Lower leg skin (tissue), 4 donors: ENCODE results near the gene TMEM129. TPM values are rescaled to one million over a fixed set of nuclear protein-coding genes. Genes with fewer than 3 reads are reported as not detected.

Experiments
- DNase-seq, 2 donors: peaks; one replicate each; pipeline ENCODE4 v3.0.0-alpha.2; 2019; ENCODE audit warnings: low spot score in 2 of 2
- H3K4me3 ChIP-seq: fragments of 200-600 bp; sonication (generic); 2 replicates; pipeline ENCODE4 v1.5.1; 2017; ENCODE audit warnings: mild to moderate bottlenecking, low read depth; ENCODE audit not compliant: poor library complexity, severe bottlenecking
- POLR2A ChIP-seq, 2 donors: fragments of 450-650 bp; IDR thresholded peaks; one replicate each; pipeline ENCODE4 v1.6.1; 2016 to 2017; ENCODE audit warnings: antibody characterized with exemption in 2 of 2, mild to moderate bottlenecking in 1 of 2, moderate library complexity in 1 of 2
- WGBS, 2 donors: methylation state at CpG; one replicate each; pipeline ENCODE4 v1.1.5; 2018; 5-methylcytosine and 5-hydroxymethylcytosine counted together
- intact Hi-C: fragments of 100-400 bp; cut with DNase I; formaldehyde crosslinking; loops from one replicate; pipeline ENCODE4 v1.15.0; 2023; ENCODE audit warnings: low total_unique reads
- total RNA-seq, 4 donors: library from RNA; depleted of rRNA; stranded (reverse); fragments of >200 nt; gene quantifications; one replicate each; pipeline ENCODE4 v1.1.0, GENCODE V29; 2016
- TF ChIP-seq, protein P1 (sequence below), 3 donors: fragments of 450-650 bp; IDR thresholded peaks; one replicate each; pipeline ENCODE4 v1.5.1; 2016; ENCODE audit warnings: antibody characterized with exemption in 3 of 3, mild to moderate bottlenecking in 3 of 3, moderate library complexity in 2 of 3

TMEM129 gene
- total RNA-seq, 4 donors from 2014 or later, result 31.0 to 62.0 (median 57.6) TPM

DNA sequence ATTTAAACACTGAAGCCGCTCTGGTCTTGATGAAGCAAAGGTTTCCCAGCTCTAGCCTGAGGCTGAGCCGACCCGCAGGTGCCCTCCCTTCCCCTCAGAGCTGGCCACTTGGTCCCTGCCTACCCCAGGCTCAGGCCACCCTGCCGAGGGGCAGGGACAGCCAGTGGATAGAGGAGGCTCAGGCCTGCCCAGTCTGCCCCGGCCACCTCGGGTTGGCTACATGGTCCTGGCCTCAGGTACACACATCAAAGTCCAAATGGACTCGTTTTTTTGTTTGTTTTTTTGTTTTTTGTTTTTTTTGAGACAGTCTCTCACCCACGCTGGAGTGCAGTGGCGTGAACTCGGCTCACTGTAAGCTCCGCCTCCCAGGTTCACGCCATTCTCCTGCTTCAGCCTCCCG lies 24.0 kb upstream of the TMEM129 start:
- 90 to 94% methylated on average over 13 of the region's 13 CpGs for WGBS, 2 donors
- H3K4me3 ChIP-seq, result no peak overlapping the region
- no peak for DNase-seq
- intact Hi-C loops, result loop anchor here (5.0 kb wide), 1 partner anchor 152 kb away; no protein-coding TSS in a partner anchor
- TF ChIP-seq POLR2A (IDR thresholded peaks at IDR 0.05), result no peak
- TF ChIP-seq, protein P1, sequence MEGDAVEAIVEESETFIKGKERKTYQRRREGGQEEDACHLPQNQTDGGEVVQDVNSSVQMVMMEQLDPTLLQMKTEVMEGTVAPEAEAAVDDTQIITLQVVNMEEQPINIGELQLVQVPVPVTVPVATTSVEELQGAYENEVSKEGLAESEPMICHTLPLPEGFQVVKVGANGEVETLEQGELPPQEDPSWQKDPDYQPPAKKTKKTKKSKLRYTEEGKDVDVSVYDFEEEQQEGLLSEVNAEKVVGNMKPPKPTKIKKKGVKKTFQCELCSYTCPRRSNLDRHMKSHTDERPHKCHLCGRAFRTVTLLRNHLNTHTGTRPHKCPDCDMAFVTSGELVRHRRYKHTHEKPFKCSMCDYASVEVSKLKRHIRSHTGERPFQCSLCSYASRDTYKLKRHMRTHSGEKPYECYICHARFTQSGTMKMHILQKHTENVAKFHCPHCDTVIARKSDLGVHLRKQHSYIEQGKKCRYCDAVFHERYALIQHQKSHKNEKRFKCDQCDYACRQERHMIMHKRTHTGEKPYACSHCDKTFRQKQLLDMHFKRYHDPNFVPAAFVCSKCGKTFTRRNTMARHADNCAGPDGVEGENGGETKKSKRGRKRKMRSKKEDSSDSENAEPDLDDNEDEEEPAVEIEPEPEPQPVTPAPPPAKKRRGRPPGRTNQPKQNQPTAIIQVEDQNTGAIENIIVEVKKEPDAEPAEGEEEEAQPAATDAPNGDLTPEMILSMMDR (IDR thresholded peaks at IDR 0.05), result no peak

DNA sequence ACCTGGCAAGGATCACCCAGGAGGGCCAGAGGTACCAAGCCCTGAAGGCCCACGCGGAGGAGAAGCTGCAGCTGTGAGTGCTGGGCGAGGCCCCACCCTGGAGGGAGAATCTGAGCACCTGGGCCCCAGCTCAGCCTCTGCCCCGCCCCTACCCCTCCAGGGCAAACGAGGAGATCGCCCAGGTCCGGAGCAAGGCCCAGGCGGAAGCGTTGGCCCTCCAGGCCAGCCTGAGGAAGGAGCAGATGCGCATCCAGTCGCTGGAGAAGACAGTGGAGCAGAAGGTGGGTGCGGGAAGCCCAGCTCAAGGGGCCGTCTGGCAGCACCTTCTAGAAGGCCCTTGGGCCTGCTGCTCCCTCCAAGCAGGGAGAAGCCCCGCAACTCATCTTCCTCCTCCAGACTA lies 23.4 kb upstream of the TMEM129 start:
- WGBS, 2 donors, result 62 to 66% methylated on average over 13 to 14 of the region's 14 CpGs
- DNase-seq, result no peak
- intact Hi-C loops, result no loop called here
- no peak overlapping the region for H3K4me3 ChIP-seq
- TF ChIP-seq, protein P1 (IDR thresholded peaks at IDR 0.05), result no peak
- TF ChIP-seq POLR2A (IDR thresholded peaks at IDR 0.05), result no peak

DNA sequence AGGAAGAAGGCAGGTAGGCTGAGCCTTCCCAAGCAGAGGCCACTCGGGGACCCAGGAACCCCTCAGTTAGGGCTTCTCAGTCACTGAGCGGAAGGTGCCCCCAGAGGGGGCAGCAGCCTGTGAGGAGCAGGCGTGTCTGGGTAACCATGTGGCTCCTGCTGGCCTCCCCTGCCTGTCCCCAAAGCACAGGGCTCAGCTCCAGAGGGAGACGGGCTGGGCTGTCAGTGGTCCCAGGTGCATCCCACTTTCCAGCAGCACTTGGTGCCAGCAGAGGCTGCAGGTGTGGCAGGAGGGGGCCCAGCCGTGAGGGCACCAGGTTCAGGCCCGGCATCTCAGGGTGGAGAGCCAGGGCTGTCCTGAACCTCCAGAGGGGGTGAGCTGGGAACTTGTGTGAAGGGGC lies 22.9 kb upstream of the TMEM129 start:
- no peak overlapping the region for H3K4me3 ChIP-seq
- no peak for TF ChIP-seq POLR2A (IDR thresholded peaks at IDR 0.05)
- TF ChIP-seq, protein P1 (IDR thresholded peaks at IDR 0.05), result no peak
- intact Hi-C loops, result no loop called here
- no peak for DNase-seq
- 80 to 91% methylated on average over 5 to 6 of the region's 6 CpGs for WGBS, 2 donors

DNA sequence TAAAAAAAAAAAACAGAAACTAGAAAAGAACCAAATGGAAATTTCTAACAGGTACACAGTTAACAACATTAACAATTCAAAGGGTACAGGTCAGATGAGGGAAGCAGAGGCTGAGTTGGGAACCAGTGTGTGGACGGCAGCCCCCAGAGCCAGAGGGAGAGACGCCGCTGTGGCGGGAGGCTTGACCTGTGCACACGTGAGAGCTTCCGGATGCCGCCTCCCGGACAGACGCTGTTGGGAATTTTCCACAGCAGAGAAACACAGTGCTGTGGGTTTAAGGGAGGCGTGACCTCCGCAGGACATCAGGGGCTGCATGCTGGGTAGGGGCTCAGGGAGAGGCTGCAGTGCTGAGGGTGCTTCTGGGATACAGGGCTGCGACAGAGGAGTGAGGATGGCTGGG lies 22.4 kb upstream of the TMEM129 start:
- WGBS, 2 donors, result 76 to 80% methylated on average over 12 of the region's 12 CpGs
- intact Hi-C loops, result no loop called here
- TF ChIP-seq POLR2A (IDR thresholded peaks at IDR 0.05), result no peak
- TF ChIP-seq, protein P1 (IDR thresholded peaks at IDR 0.05), result no peak
- H3K4me3 ChIP-seq, result no peak overlapping the region
- no peak for DNase-seq

DNA sequence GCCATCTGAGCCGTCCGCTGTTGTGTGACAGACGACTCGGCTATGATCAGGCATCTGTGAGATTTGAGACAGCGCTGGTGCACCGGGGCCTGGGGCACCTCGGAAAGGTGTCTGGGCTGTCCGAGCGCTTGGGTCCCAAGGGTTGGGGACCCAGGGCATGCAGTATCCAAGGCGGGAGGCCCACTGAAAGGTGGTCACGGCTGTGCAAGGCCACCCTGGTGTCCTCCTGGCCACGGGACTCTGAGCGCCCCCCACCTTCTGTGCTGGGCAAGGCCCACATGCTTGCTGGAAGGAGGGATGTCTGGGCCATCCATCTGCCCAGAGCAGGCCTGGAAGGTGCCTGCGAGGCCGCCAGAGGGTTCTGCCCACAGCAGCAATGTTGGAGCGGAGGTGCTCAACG lies 20.1 kb upstream of the TMEM129 start:
- DNase-seq, result no peak
- H3K4me3 ChIP-seq, result no peak overlapping the region
- TF ChIP-seq, protein P1 (IDR thresholded peaks at IDR 0.05), result no peak
- no peak for TF ChIP-seq POLR2A (IDR thresholded peaks at IDR 0.05)
- WGBS, 2 donors, result 90 to 92% methylated on average over 15 to 16 of the region's 17 CpGs
- intact Hi-C loops, result no loop called here

DNA sequence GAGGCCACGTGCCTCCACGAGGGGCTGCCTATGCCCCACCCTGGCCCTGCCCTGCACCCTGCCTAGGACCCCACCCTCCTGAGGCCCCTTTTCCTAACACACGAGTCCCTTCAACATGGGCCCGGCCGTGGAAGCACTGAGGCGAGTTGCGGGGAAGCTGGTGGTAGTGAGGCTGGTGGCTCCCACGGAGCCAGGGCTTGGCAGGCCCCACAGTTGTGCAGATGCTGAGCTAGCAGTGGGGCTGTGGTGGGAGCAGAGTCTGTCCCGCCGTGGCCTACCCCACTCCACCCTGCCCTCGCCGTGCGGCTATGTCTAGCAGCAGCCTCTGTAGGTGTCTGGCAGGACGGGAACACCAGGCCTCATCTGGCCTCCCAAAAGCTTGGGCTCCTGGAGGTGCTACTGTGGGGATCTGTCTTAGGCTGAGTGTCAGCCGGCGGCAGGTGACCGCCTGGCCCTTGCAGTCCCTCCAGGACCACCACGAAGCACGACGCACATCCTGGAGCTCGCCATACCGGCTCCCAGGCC lies 19.0 kb upstream of the TMEM129 start:
- no peak for DNase-seq
- intact Hi-C loops, result no loop called here
- 87 to 96% methylated on average over 19 to 22 of the region's 22 CpGs for WGBS, 2 donors
- H3K4me3 ChIP-seq, result no peak overlapping the region
- TF ChIP-seq, protein P1 (IDR thresholded peaks at IDR 0.05), result no peak
- TF ChIP-seq POLR2A (IDR thresholded peaks at IDR 0.05), result no peak
